SK-N-SH (cell line): Measurements from ENCODE around the gene GMPPB. TPM values are rescaled to one million over a fixed set of nuclear protein-coding genes. Genes with fewer than 3 reads are reported as not detected.

ENCODE experiments used
- CTCF ChIA-PET: fragments of 300-600, 350-600 bp; formaldehyde crosslinking; extraction: SDS; loops from one replicate; lab custom pipeline; 2021; lab: Yijun Ruan, JAX
- POLR2A ChIA-PET: fragments of 350-600 bp; sonication (Branson Sonifier 250); formaldehyde crosslinking; extraction: SDS; loops from one replicate; lab custom pipeline; 2020; ENCODE audit warnings: antibody characterized with exemption, inconsistent platforms; lab: Yijun Ruan, JAX
- DNase-seq: peaks from one replicate; pipeline ENCODE4 v3.0.0; 2012
- H2AFZ ChIP-seq: fragments of 200-600 bp; sonication (generic); 2 replicates; pipeline ENCODE4 v1.8.1; 2016; ENCODE audit warnings: antibody characterized with exemption, mild to moderate bottlenecking, low read depth
- H3F3A ChIP-seq: fragments of 200-600 bp; sonication (generic); replicated peaks from 2 replicates; pipeline ENCODE3; 2016; ENCODE audit warnings: antibody characterized with exemption, mild to moderate bottlenecking; ENCODE audit not compliant: insufficient read depth
- H3K27ac ChIP-seq, 2 experiments: fragments of 200-500 bp in 1 of 2; fragments of 200-600 bp in 1 of 2; sonication (Bioruptor generic) in 1 of 2; sonication (generic), shearing (Covaris generic) in 1 of 2; 2 replicates each; pipeline versions ENCODE4 v1.5.1 to v1.6.1; 2014 to 2016; ENCODE audit warnings: low read depth in 2 of 2, inconsistent platforms in 1 of 2, low read length in 1 of 2, mild to moderate bottlenecking in 1 of 2, mixed read lengths in 1 of 2
- H3K27me3 ChIP-seq: fragments of 200-600 bp; sonication (generic), shearing (Covaris generic); 2 replicates; pipeline ENCODE4 v1.6.1; 2016; ENCODE audit warnings: mixed run types; ENCODE audit not compliant: insufficient read depth
- H3K36me3 ChIP-seq, 2 experiments: fragments of 200-500 bp in 1 of 2; fragments of 200-600 bp in 1 of 2; sonication (Bioruptor generic) in 1 of 2; sonication (generic) in 1 of 2; replicated peaks in 1 of 2; 2 replicates each; pipeline versions ENCODE3 to v1.5.1; 2014 to 2016; ENCODE audit warnings: low read length in 1 of 2, mild to moderate bottlenecking in 1 of 2; ENCODE audit not compliant: insufficient read depth in 2 of 2, control insufficient read depth in 1 of 2
- H3K4me1 ChIP-seq, 2 experiments: fragments of 200-500 bp in 1 of 2; fragments of 200-600 bp in 1 of 2; sonication (Bioruptor generic) in 1 of 2; sonication (generic), shearing (Covaris generic) in 1 of 2; 2 replicates each; pipeline versions ENCODE4 v1.5.1 to v1.6.1; 2014 to 2016; ENCODE audit warnings: low read depth in 1 of 2, low read length in 1 of 2, mixed run types in 1 of 2; ENCODE audit not compliant: insufficient read depth in 2 of 2, control insufficient read depth in 1 of 2
- H3K4me2 ChIP-seq: fragments of 200-600 bp; sonication (generic), shearing (Covaris generic); 2 replicates; pipeline ENCODE4 v1.6.1; 2017; ENCODE audit warnings: mixed run types
- H3K4me3 ChIP-seq, 2 experiments: fragments of 200-500 bp in 1 of 2; fragments of 200-600 bp in 1 of 2; sonication (Bioruptor generic) in 1 of 2; sonication (generic), shearing (Covaris generic) in 1 of 2; 2 replicates each; pipeline versions ENCODE4 v1.5.1 to v1.8.1; 2014 to 2016; ENCODE audit warnings: low read depth in 2 of 2, inconsistent platforms in 1 of 2, low read length in 1 of 2, mild to moderate bottlenecking in 1 of 2, mixed read lengths in 1 of 2, moderate library complexity in 1 of 2
- H3K79me2 ChIP-seq: fragments of 200-600 bp; sonication (generic); 2 replicates; pipeline ENCODE4 v1.8.1; 2017; ENCODE audit warnings: mild to moderate bottlenecking; ENCODE audit not compliant: insufficient read depth
- H3K9ac ChIP-seq: fragments of 200-600 bp; sonication (generic); 2 replicates; pipeline ENCODE4 v1.6.1; 2017; ENCODE audit warnings: mixed run types
- H3K9me2 ChIP-seq: fragments of 200-600 bp; sonication (generic); 2 replicates; pipeline ENCODE4 v1.6.1; 2017; ENCODE audit warnings: mixed run types
- H3K9me3 ChIP-seq: fragments of 200-600 bp; sonication (generic); 2 replicates; pipeline ENCODE4 v1.6.1; 2017; ENCODE audit warnings: mixed run types, mild to moderate bottlenecking, moderate library complexity
- H4K20me1 ChIP-seq: fragments of 200-600 bp; sonication (generic); 2 replicates; pipeline ENCODE4 v1.6.1; 2017; ENCODE audit warnings: mild to moderate bottlenecking, mixed run types; ENCODE audit not compliant: insufficient read depth
- ELF1 ChIP-seq: IDR thresholded peaks from 2 replicates; pipeline ENCODE4 v1.4.0; 2012
- FOXJ3 ChIP-seq: sonication (generic); formaldehyde crosslinking; IDR thresholded peaks from 2 replicates; pipeline ENCODE4 v1.5.1; 2020; ENCODE audit warnings: mild to moderate bottlenecking, missing genetic modification reagents
- FOXM1 ChIP-seq: IDR thresholded peaks from 2 replicates; pipeline ENCODE4 v1.4.0; 2012; ENCODE audit warnings: low read depth, mild to moderate bottlenecking
- GATA2 ChIP-seq: sonication (generic); formaldehyde crosslinking; IDR thresholded peaks from 2 replicates; pipeline ENCODE4 v1.5.0; 2020; ENCODE audit warnings: mild to moderate bottlenecking, missing genetic modification reagents
- IRF3 ChIP-seq: fragments of 150-350 bp; IDR thresholded peaks from 2 replicates; pipeline ENCODE4 v1.6.1; 2016; ENCODE audit warnings: mild to moderate bottlenecking, low read depth, low read length
- MAX ChIP-seq: IDR thresholded peaks from 2 replicates; pipeline ENCODE4 v1.4.0; 2012; ENCODE audit warnings: low read depth
- MEF2A ChIP-seq: IDR thresholded peaks from 2 replicates; pipeline ENCODE4 v1.4.0; 2012; ENCODE audit warnings: low read depth, borderline replicate concordance
- POLR2AphosphoS5 ChIP-seq: IDR thresholded peaks from 2 replicates; pipeline ENCODE4 v1.6.1; 2012; ENCODE audit warnings: low read depth, low read length
- TAF1 ChIP-seq: IDR thresholded peaks from 2 replicates; pipeline ENCODE4 v1.6.1; 2012; ENCODE audit warnings: low read depth, mild to moderate bottlenecking, low read length, moderate library complexity, borderline replicate concordance
- TEAD4 ChIP-seq: IDR thresholded peaks from 2 replicates; pipeline ENCODE4 v1.4.0; 2012; ENCODE audit warnings: mild to moderate bottlenecking, borderline replicate concordance; ENCODE audit not compliant: insufficient read depth
- USF1 ChIP-seq: IDR thresholded peaks from 2 replicates; pipeline ENCODE4 v1.4.0; 2012; ENCODE audit warnings: low read depth, borderline replicate concordance
- ZBTB33 ChIP-seq: IDR thresholded peaks from 2 replicates; pipeline ENCODE4 v1.4.0; 2012; ENCODE audit warnings: low read depth, borderline replicate concordance
- WGBS: methylation state at CpG from one replicate; pipeline ENCODE4 v1.1.6; 2017; ENCODE audit warnings: low lambda C conversion rate; 5-methylcytosine and 5-hydroxymethylcytosine counted together
- polyA plus RNA-seq, 3 experiments: library from polyadenylated mRNA; depleted of rRNA; stranded (reverse); fragments of >200 nt; gene quantifications; 2 replicates each; pipeline ENCODE4 v1.2.3, GENCODE V29; 2012

Gene GMPPB
- polyA plus RNA-seq, 1 of the 3 experiments (the other 2 are of a cell fraction): 25.1 TPM

- peaks cover 64% of the 10 kb centered on the region for H4K20me1 ChIP-seq
Measured at GRCh38 chr3:49759226-49759625, 35.5 kb upstream of the GMPPB start.

More at GRCh38 chr3:49759226-49759625, 35.5 kb upstream of the GMPPB start:
- Histone ChIP-seq H3K9ac (no peak overlapping the region), H3K9me3 (no peaks in the 10 kb centered on the region), H3K79me2 (peaks cover 96% of the 10 kb centered on the region), H3K4me1 (no peaks in the 10 kb centered on the region), H3K27me3 (no peaks in the 10 kb centered on the region), H3K4me3 (no peak overlapping the region), H3K36me3 (peaks cover 0 to 4% of the 10 kb centered on the region in 2 experiments), H3F3A (no peaks in the 10 kb centered on the region), H3K9me2 (no peaks in the 10 kb centered on the region), H3K27ac (no peak overlapping the region), H2AFZ (no peak overlapping the region), H3K4me2 (no peak overlapping the region)
- ChIA-PET POLR2A (no interaction called here), CTCF (no interaction called here)
- no peak for TF ChIP-seq TEAD4
- no peak for TF ChIP-seq MAX
- TF ChIP-seq USF1: no peak
- TF ChIP-seq IRF3: no peak
- TF ChIP-seq FOXM1: no peak
- TF ChIP-seq FOXJ3: no peak
- no peak for TF ChIP-seq MEF2A
- no peak for TF ChIP-seq TAF1
- TF ChIP-seq ELF1: no peak
- TF ChIP-seq POLR2AphosphoS5: no peak
- no peak for TF ChIP-seq ZBTB33
- TF ChIP-seq GATA2 (CRISPR knock-in tag): no peak
- no peak for DNase-seq
- WGBS: 56% methylated on average over 1 of the region's 1 CpG
